HG03108 (cell line): ENCODE results near the gene RPL13A.

Experiments used
- ATAC-seq: cut with Tn5 transposase; IDR thresholded peaks from one replicate; pipeline ENCODE4 v1.9.1; 2021; ENCODE audit warnings: moderate library complexity; ENCODE audit not compliant: unreplicated experiment

RPL13A gene

DNA sequence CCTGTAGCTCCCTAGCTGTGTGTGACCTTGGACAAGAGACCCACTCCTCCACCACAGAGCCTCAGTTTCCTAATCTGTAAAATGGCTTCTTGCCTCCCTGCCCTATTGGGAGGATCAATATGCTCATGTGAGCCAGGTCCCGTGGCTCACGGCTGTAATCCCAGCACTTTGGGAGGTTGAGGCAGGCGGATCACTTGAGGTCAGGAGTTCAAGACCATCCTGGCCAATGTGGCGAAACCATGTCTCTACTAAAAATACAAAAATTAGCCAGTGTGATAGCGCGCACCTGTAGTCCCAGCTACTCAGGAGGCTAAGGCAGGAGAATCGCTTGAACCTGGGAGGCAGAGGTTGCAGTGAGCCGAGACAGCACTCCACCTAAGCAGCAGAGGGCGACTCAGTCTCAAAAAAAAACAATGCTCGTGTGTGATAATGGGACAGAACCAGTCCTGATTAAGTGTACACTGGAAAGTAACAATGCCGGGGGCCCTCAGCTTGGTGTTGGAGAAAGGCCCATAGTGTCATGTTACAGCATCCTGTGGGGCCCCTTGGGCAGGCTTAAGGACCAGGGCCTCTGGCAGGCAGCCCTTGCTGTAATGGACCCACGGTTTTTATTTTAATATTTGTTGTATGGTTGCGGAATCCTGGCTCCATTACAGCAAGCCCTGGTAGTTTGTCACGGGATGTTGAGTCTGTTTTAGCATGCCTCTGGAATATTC, 15.6 kb downstream of the RPL13A start:
- ATAC-seq: no peak

DNA sequence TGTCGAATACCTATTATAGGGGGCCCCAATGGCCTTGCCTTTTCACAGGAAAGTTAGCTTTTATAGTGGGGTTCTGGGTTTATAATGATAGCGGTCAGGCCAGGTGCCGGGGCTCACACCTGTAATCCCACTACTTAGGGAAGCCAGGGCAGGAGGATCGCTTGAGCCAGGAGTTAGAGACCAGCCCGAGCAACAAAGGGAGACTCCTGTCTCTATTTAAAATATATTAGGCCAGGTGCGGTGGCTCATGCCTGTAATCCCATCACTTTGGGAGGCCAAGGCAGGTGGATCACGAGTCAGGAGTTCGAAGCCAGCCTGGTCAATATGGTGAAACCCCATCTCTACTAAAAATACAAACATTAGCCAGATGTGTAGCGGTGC, 16.2 kb downstream of the RPL13A start:
- ATAC-seq: no peak

DNA sequence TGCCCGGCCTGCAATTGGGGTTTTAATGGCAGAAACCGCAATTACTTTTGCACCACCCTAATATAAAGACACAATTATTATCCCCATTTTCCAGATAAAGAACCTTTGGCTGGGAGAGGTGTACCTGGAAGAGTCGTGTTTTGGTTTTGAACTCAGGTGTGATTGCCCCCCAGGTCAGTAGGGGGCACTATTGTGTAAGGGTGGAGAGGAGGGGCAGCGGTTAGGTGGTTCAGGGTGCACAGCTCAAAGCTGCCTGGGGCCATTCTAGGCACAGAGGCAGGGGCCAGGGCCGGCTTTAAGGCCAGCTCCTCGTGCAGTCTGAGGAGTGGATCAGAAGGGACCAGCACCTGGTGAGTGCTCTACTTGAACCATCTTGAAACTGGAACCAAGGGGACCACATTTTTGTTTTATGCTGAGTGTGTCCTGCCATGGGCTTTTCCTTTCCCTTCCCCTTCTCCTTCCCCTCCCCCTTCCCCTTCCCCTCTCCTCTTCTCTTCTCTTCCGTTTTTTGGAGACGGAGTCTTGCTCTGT, 19.2 kb downstream of the RPL13A start:
- ATAC-seq: no peak

DNA sequence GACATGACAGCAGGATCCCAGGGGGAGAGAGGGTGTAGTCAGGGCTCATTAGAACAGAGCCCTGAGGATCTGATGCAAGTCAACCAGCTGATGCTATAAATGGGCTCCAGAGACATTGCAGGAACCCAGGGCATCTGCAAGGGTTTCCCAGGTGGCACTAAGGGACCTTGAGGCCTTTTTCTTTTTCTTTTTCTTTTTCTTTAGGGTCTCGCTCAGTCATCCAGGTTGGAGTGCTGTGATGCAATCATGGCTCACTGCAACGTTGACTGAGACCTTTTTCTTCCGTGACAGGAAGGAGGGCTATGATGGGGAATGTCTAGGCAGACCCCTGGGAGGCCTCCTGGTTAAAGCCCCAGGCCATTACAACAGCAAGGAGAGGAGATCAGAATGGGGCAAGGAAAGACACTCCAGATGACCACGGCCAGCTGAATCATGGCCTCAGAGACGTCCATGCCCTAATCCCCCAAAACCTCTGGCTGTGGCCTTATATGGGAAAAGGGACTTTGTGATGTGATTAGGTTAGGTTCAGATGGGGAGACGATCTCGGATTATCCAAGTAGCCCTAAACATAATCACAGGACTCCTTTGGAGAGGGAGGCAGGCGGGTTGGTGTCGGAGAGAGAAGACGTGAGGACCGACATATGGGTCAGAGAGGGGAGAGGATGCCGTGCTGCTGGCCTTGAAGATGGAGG, 20.5 kb downstream of the RPL13A start:
- no peak for ATAC-seq

GRCh38 chr19:49512970-49513745, 25.8 kb downstream of the RPL13A start:
- no peak for ATAC-seq

GRCh38 chr19:49513746-49514118, 26.3 kb downstream of the RPL13A start:
- ATAC-seq: no peak

- ATAC-seq: no peak
Measured at GRCh38 chr19:49514151-49514550, 26.7 kb downstream of the RPL13A start.

DNA sequence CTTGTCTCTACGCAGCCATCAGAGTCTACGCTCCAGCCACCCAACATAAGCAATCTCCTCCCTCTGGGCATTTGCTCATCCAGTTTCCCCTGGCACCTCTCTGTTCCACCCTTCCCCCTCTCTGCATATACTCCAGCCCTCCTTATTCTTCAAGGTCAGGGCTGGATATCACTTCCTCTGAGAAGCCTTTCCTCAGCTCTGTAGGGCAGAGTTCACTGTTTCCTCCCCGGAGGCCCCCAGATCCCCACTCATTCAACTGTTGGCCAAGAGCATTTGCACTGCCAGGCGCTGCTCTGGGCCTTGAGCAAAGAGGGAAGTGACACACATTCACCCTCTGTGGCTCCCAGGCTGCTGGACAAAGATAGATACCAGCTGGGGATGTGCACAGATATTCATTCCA, 28.4 kb downstream of the RPL13A start:
- no peak for ATAC-seq

- ATAC-seq: no peak
Measured at GRCh38 chr19:49518033-49518432, 30.6 kb downstream of the RPL13A start.

GRCh38 chr19:49520705-49521319, 33.4 kb downstream of the RPL13A start:
- ATAC-seq: no peak

DNA sequence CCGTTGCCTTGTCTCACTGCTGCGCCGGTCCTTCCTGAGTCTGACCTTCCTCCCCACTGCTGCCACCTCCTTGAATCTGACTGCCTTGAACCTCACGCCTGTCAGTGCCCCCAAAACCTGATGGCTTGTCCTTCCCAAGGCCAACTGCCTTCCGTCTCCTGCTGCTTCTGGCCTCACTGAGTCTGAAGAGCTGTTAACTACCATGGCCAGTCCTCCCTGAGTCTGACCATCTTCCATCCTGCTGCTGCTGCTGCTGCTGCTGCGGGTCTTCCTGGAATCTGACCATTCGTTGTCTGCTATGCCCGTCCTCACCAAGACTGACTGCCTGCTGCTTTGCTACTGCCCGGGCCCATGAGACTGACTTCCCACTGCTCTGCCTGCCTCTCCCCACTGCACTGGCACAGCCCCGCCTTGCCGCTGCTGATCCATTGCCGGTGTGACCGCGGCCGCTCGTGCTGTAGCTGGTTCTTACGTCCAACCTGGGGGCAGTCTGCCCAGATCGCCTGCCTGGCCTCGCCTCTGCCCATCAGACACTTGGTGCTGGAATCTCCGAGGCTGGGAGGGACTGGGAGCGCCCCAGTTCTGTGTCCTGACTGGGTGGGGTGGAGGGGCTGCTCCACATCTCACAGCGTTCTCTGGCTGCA, 37.5 kb downstream of the RPL13A start:
- no peak for ATAC-seq

GRCh38 chr19:49528211-49528771, 40.9 kb downstream of the RPL13A start:
- ATAC-seq: no peak

DNA sequence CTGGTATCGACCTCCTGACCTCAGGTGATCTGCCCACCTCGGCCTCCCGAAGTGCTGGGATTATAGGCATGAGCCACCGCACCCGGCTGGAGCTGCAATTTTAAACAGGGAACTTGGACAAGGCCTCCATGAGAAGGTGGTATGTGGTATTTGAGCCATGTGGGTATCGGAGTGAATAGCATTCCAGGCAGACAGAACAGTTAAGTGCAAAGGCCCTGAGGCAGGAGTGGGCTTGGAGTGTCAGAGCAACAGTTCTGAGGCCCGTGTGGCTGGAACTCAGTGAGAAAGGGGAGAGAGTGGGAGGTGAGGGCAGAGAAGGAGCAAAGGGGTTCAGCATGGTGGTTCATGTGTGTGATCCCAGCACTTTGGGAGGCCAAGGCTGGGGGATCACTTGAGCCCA, 43.3 kb downstream of the RPL13A start:
- no peak for ATAC-seq

DNA sequence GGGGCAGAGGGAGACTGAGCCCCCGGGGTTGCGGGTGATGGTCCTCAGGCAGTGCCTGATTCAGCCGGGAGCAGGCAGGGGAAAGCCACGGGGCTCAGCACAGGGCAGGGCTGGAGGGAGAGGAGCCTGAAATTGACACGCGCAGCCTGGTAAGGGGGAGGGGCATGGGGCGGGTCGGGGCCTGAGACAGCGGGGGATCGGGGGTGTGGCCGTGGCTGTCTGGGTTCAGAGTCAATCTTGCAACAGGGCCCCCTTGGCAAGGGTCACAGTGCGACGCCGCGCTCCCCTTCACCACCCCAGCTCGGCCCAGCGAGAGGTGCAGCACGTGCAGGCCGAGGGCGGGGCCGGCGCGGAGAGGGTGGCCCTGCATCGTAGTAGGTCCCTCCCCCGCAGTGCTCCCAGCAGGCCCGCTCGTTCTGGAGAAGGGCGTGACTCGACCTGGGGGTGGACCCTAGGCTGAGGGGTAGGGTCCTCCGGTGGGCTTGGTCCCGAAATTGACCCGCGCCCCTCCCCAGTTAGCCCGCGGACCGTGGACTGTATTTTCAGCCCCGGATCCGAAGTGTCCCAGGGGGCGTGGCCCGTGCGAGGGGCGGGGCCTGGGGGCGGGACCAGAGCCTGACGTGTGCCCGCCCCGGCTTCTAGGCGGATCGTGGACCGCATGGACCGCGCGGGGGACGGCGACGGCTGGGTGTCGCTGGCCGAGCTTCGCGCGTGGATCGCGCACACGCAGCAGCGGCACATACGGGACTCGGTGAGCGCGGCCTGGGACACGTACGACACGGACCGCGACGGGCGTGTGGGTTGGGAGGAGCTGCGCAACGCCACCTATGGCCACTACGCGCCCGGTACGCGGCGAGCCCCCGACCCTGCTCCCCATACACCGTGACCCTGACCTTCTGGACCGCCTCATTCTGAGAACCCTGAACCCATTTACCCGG, 46.4 kb downstream of the RPL13A start:
- ATAC-seq: peak; percentile 63

GRCh38 chr19:49534632-49535385, 47.4 kb downstream of the RPL13A start:
- no peak for ATAC-seq

GRCh38 chr19:49536921-49537462, 49.6 kb downstream of the RPL13A start:
- ATAC-seq: no peak

DNA sequence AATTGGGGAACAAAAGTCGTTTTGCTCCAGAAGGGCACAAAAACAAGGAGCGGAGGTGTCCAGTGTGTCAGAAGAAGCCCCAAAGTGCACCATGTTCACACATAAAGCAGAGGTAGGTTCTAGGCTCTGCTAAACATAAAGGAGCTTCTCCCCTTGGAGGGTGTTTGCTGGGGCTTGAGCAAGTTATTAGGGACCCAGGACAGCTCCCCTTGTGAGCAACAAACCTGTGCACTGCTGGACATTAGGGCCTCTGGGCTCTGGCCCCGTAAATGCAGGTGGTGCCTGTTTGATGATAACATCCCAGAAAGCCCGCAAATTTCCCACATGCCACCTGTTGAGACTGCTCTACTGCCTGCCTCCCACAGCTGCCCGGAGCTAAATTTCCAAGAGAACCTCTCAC, 51.2 kb downstream of the RPL13A start:
- ATAC-seq: no peak

DNA sequence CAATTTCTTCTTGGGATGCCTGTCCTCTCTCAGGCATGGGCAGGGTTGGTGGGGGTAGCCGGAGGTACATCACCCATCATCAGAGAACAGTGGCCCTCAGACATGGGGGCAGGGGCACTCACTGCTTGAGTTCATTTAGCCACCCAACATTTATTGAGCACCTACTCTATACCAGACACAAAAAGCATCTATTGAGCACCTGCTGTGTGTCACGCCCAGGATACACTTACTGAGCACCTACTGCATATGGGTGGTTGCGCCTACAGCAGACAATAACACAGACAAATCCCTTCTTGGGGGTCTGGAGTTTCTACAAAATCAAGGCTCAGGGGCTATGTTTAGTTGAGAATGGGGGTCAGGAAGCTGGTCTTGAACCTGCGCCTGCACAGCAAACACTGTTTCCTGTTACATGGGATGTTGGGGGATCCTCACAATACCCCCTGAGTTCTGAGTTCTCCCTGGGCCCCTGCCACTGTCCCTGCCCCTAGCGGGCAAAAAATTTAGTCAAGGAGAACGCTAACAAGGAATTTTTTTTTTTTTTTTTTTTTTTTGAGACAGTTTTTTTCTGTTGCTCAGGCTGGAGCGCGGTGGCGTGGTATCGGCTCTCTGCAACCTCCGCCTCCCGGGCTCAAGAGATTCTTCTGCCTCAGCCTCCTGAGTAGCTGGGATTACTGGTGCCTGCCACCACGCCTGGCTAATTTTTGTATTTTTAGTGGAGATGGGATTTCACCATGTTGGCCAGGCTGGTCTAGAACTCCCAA, 52.0 kb downstream of the RPL13A start:
- ATAC-seq: no peak
